Middle frontal gyrus (tissue), 1 donor: ENCODE data around the gene C1QB.

Experiments used
- DNase-seq: peaks from one replicate; pipeline ENCODE4 v3.0.0-alpha.2; 2015; ENCODE audit warnings: low spot score; ENCODE audit errors: extremely low spot score

C1QB gene

GRCh38 chr1:22652881-22653316, at the start of gene C1QB:
C1QB (plus strand) TSS chr1:22653236; CDS start chr1:22659463, 6,227 bp downstream.
- DNase-seq, result peak; percentile 22

- DNase-seq, result no peak
These were observed 46.9 kb upstream of the C1QB start for GRCh38 chr1:22606161-22606560.

GRCh38 chr1:22607154-22607553, 45.9 kb upstream of the C1QB start:
- no peak for DNase-seq

GRCh38 chr1:22608361-22608760, 44.7 kb upstream of the C1QB start:
- DNase-seq, result no peak

- no peak for DNase-seq
These were observed 43.7 kb upstream of the C1QB start for GRCh38 chr1:22609291-22609690.

GRCh38 chr1:22611530-22611947, 41.5 kb upstream of the C1QB start:
- DNase-seq, result no peak

- DNase-seq, result no peak
These were observed 40.1 kb upstream of the C1QB start for GRCh38 chr1:22612671-22613571.

GRCh38 chr1:22613572-22613918, 39.5 kb upstream of the C1QB start:
- DNase-seq, result no peak

GRCh38 chr1:22613951-22614350, 39.1 kb upstream of the C1QB start:
- no peak for DNase-seq

- DNase-seq, result no peak
These were observed 37.1 kb upstream of the C1QB start for GRCh38 chr1:22615886-22616285.

- no peak for DNase-seq
These were observed 36.5 kb upstream of the C1QB start for GRCh38 chr1:22616571-22616970.

- DNase-seq, result no peak
These were observed 35.0 kb upstream of the C1QB start for GRCh38 chr1:22618056-22618455.

GRCh38 chr1:22619252-22619651, 33.8 kb upstream of the C1QB start:
- no peak for DNase-seq

- no peak for DNase-seq
These were observed 33.2 kb upstream of the C1QB start for GRCh38 chr1:22619798-22620197.

GRCh38 chr1:22621761-22622160, 31.3 kb upstream of the C1QB start:
- DNase-seq, result no peak

- DNase-seq, result no peak
These were observed 27.6 kb upstream of the C1QB start for GRCh38 chr1:22625262-22625925.

GRCh38 chr1:22626237-22627157, 26.5 kb upstream of the C1QB start:
- no peak for DNase-seq

GRCh38 chr1:22627331-22627730, 25.7 kb upstream of the C1QB start:
- DNase-seq, result no peak

- DNase-seq, result no peak
These were observed 24.2 kb upstream of the C1QB start for GRCh38 chr1:22628698-22629444.

- DNase-seq, result no peak
These were observed 23.1 kb upstream of the C1QB start for GRCh38 chr1:22629886-22630285.
